ENCODE measurements around the gene ADAM15.

The ADAM15 gene

GRCh38 chr1:155022927-155023236, 28.2 kb upstream of the ADAM15 start:
- Histone ChIP-seq H3K36me3 (ENCODE audit: control insufficient read depth, insufficient read depth, low read length) (no peaks in the 10 kb centered on the region), H3K4me3 (ENCODE audit: extremely low read depth, insufficient read depth, low read length, poor library complexity, severe bottlenecking) (no peak overlapping the region), H3K4me1 (ENCODE audit: control insufficient read depth, insufficient read depth, low read length, poor library complexity, severe bottlenecking) (peaks cover 8% of the 10 kb centered on the region), H3K9me3 (ENCODE audit: control insufficient read depth, low read length) (no peaks in the 10 kb centered on the region), H3K27ac (ENCODE audit: low read depth, low read length, severe bottlenecking) (no peak overlapping the region)
- WGBS, 2 experiments (ENCODE audit: insufficient coverage in 2 of 2): 92% methylated on average over 4 of the region's 4 CpGs

- 83 to 90% methylated on average over 5 of the region's 5 CpGs for WGBS, 2 experiments (ENCODE audit: insufficient coverage in 2 of 2)
- no peak overlapping the region for H3K27ac ChIP-seq (ENCODE audit: low read depth, low read length, severe bottlenecking)
- no peaks in the 10 kb centered on the region for H3K9me3 ChIP-seq (ENCODE audit: control insufficient read depth, low read length)
- H3K36me3 ChIP-seq (ENCODE audit: control insufficient read depth, insufficient read depth, low read length): no peaks in the 10 kb centered on the region
- H3K4me3 ChIP-seq (ENCODE audit: extremely low read depth, insufficient read depth, low read length, poor library complexity, severe bottlenecking): no peak overlapping the region
- H3K4me1 ChIP-seq (ENCODE audit: control insufficient read depth, insufficient read depth, low read length, poor library complexity, severe bottlenecking): peaks cover 8% of the 10 kb centered on the region
Measured at GRCh38 chr1:155023627-155024026, 27.5 kb upstream of the ADAM15 start.

- H3K9me3 ChIP-seq (ENCODE audit: control insufficient read depth, low read length): no peaks in the 10 kb centered on the region
- no peak overlapping the region for H3K27ac ChIP-seq (ENCODE audit: low read depth, low read length, severe bottlenecking)
- H3K4me1 ChIP-seq (ENCODE audit: control insufficient read depth, insufficient read depth, low read length, poor library complexity, severe bottlenecking): peaks cover 1% of the 10 kb centered on the region
- no peaks in the 10 kb centered on the region for H3K36me3 ChIP-seq (ENCODE audit: control insufficient read depth, insufficient read depth, low read length)
- H3K4me3 ChIP-seq (ENCODE audit: extremely low read depth, insufficient read depth, low read length, poor library complexity, severe bottlenecking): no peak overlapping the region
- WGBS, 2 experiments (ENCODE audit: insufficient coverage in 2 of 2): 93 to 97% methylated on average over 8 to 9 of the region's 9 CpGs
Measured at GRCh38 chr1:155024315-155024714, 26.8 kb upstream of the ADAM15 start.

- Histone ChIP-seq H3K36me3 (ENCODE audit: control insufficient read depth, insufficient read depth, low read length) (no peaks in the 10 kb centered on the region), H3K4me1 (ENCODE audit: control insufficient read depth, insufficient read depth, low read length, poor library complexity, severe bottlenecking) (no peaks in the 10 kb centered on the region), H3K27ac (ENCODE audit: low read depth, low read length, severe bottlenecking) (no peak overlapping the region), H3K9me3 (ENCODE audit: control insufficient read depth, low read length) (no peaks in the 10 kb centered on the region), H3K4me3 (ENCODE audit: extremely low read depth, insufficient read depth, low read length, poor library complexity, severe bottlenecking) (no peak overlapping the region)
- 49 to 72% methylated on average over 6 to 7 of the region's 9 CpGs for WGBS, 2 experiments (ENCODE audit: insufficient coverage in 2 of 2)
Measured at GRCh38 chr1:155026154-155026553, 25.0 kb upstream of the ADAM15 start.

- H3K27ac ChIP-seq (ENCODE audit: low read depth, low read length, severe bottlenecking): no peak overlapping the region
- no peak overlapping the region for H3K4me3 ChIP-seq (ENCODE audit: extremely low read depth, insufficient read depth, low read length, poor library complexity, severe bottlenecking)
- H3K4me1 ChIP-seq (ENCODE audit: control insufficient read depth, insufficient read depth, low read length, poor library complexity, severe bottlenecking): no peaks in the 10 kb centered on the region
- H3K9me3 ChIP-seq (ENCODE audit: control insufficient read depth, low read length): no peaks in the 10 kb centered on the region
- H3K36me3 ChIP-seq (ENCODE audit: control insufficient read depth, insufficient read depth, low read length): no peaks in the 10 kb centered on the region
- WGBS, 2 experiments (ENCODE audit: insufficient coverage in 2 of 2): 91 to 94% methylated on average over 6 of the region's 6 CpGs
Measured at GRCh38 chr1:155026588-155026987, 24.5 kb upstream of the ADAM15 start.

GRCh38 chr1:155029513-155030242, 21.4 kb upstream of the ADAM15 start:
- H3K27ac ChIP-seq (ENCODE audit: low read depth, low read length, severe bottlenecking): no peak overlapping the region
- no peaks in the 10 kb centered on the region for H3K9me3 ChIP-seq (ENCODE audit: control insufficient read depth, low read length)
- H3K36me3 ChIP-seq (ENCODE audit: control insufficient read depth, insufficient read depth, low read length): no peaks in the 10 kb centered on the region
- no peak overlapping the region for H3K4me3 ChIP-seq (ENCODE audit: extremely low read depth, insufficient read depth, low read length, poor library complexity, severe bottlenecking)
- H3K4me1 ChIP-seq (ENCODE audit: control insufficient read depth, insufficient read depth, low read length, poor library complexity, severe bottlenecking): no peaks in the 10 kb centered on the region
- 85 to 88% methylated on average over 10 to 12 of the region's 16 CpGs for WGBS, 2 experiments (ENCODE audit: insufficient coverage in 2 of 2)

GRCh38 chr1:155030243-155030795, 20.8 kb upstream of the ADAM15 start:
- Histone ChIP-seq H3K9me3 (ENCODE audit: control insufficient read depth, low read length) (no peaks in the 10 kb centered on the region), H3K4me1 (ENCODE audit: control insufficient read depth, insufficient read depth, low read length, poor library complexity, severe bottlenecking) (no peaks in the 10 kb centered on the region), H3K4me3 (ENCODE audit: extremely low read depth, insufficient read depth, low read length, poor library complexity, severe bottlenecking) (no peak overlapping the region), H3K36me3 (ENCODE audit: control insufficient read depth, insufficient read depth, low read length) (no peaks in the 10 kb centered on the region), H3K27ac (ENCODE audit: low read depth, low read length, severe bottlenecking) (no peak overlapping the region)
- WGBS, 2 experiments (ENCODE audit: insufficient coverage in 2 of 2): 90 to 92% methylated on average over 14 of the region's 15 CpGs

- whole genome bisulfite sequencing, 2 experiments (ENCODE audit: insufficient coverage in 2 of 2): 94% methylated on average over 11 of the region's 11 CpGs
- no peak overlapping the region for H3K27ac ChIP-seq (ENCODE audit: low read depth, low read length, severe bottlenecking)
- H3K36me3 ChIP-seq (ENCODE audit: control insufficient read depth, insufficient read depth, low read length): no peaks in the 10 kb centered on the region
- H3K4me3 ChIP-seq (ENCODE audit: extremely low read depth, insufficient read depth, low read length, poor library complexity, severe bottlenecking): no peak overlapping the region
- H3K9me3 ChIP-seq (ENCODE audit: control insufficient read depth, low read length): no peaks in the 10 kb centered on the region
- H3K4me1 ChIP-seq (ENCODE audit: control insufficient read depth, insufficient read depth, low read length, poor library complexity, severe bottlenecking): no peaks in the 10 kb centered on the region
Measured at GRCh38 chr1:155030899-155031298, 20.2 kb upstream of the ADAM15 start.

- no peak overlapping the region for H3K4me3 ChIP-seq (ENCODE audit: extremely low read depth, insufficient read depth, low read length, poor library complexity, severe bottlenecking)
- peaks cover 5% of the 10 kb centered on the region for H3K4me1 ChIP-seq (ENCODE audit: control insufficient read depth, insufficient read depth, low read length, poor library complexity, severe bottlenecking)
- no peaks in the 10 kb centered on the region for H3K36me3 ChIP-seq (ENCODE audit: control insufficient read depth, insufficient read depth, low read length)
- no peaks in the 10 kb centered on the region for H3K9me3 ChIP-seq (ENCODE audit: control insufficient read depth, low read length)
- no peak overlapping the region for H3K27ac ChIP-seq (ENCODE audit: low read depth, low read length, severe bottlenecking)
- WGBS, 2 experiments (ENCODE audit: insufficient coverage in 2 of 2): 90% methylated on average over 9 to 12 of the region's 12 CpGs
Measured at GRCh38 chr1:155032886-155033285, 18.2 kb upstream of the ADAM15 start.

- Histone ChIP-seq H3K36me3 (ENCODE audit: control insufficient read depth, insufficient read depth, low read length) (no peaks in the 10 kb centered on the region), H3K9me3 (ENCODE audit: control insufficient read depth, low read length) (no peaks in the 10 kb centered on the region), H3K4me3 (ENCODE audit: extremely low read depth, insufficient read depth, low read length, poor library complexity, severe bottlenecking) (no peak within 1 kb of the TSS), H3K27ac (ENCODE audit: low read depth, low read length, severe bottlenecking) (no peak within 1 kb of the TSS), H3K4me1 (ENCODE audit: control insufficient read depth, insufficient read depth, low read length, poor library complexity, severe bottlenecking) (peaks cover 9% of the 10 kb centered on the region)
- 94 to 95% methylated on average over 7 to 8 of the region's 9 CpGs for WGBS, 2 experiments (ENCODE audit: insufficient coverage in 2 of 2)
Measured at GRCh38 chr1:155033524-155033923, 17.6 kb upstream of the ADAM15 start, which contains the start of the genes DCST1 and DCST2. Gene DCST1, plus strand, starts transcription at chr1:155033824. Its CDS starts 213 bp downstream, at chr1:155034037. Gene DCST2, minus strand, starts transcription at chr1:155033781. Its CDS starts 80 bp downstream, at chr1:155033701.
